Gastrocnemius medialis (tissue), 4 donors: ENCODE measurements around the gene RASAL2. TPM values are rescaled to one million over a fixed set of nuclear protein-coding genes. Genes with fewer than 3 reads are reported as not detected.

ENCODE experiments used
- ATAC-seq, 2 donors: fragments of 150-250 bp; one replicate each; pipeline ENCODE4 v1.9.1; 2016
- DNase-seq, 2 donors: peaks; one replicate each; pipeline ENCODE4 v3.0.0-alpha.2; 2019
- H3K27ac ChIP-seq, 4 donors: fragments of 200-600 bp; sonication (generic); 1 replicate in 1 of 4; 2 replicates in 3 of 4; pipeline ENCODE4 v1.5.1; 2016 to 2018; ENCODE audit warnings: mild to moderate bottlenecking in 2 of 4, moderate library complexity in 1 of 4
- H3K27me3 ChIP-seq, 3 donors: fragments of 200-600 bp; sonication (generic) in 2 of 3; 1 replicate in 1 of 3; 2 replicates in 2 of 3; pipeline versions ENCODE4 v1.5.1 to v1.6.0; 2016 to 2019; ENCODE audit warnings: mild to moderate bottlenecking in 1 of 3, moderate library complexity in 1 of 3
- H3K36me3 ChIP-seq, 2 donors: fragments of 200-600 bp; sonication (generic) in 1 of 2; one replicate each; pipeline ENCODE4 v1.5.1; 2017 to 2018
- H3K4me1 ChIP-seq, 2 donors: fragments of 200-600 bp; sonication (generic) in 1 of 2; one replicate each; pipeline ENCODE4 v1.5.1; 2016 to 2017; ENCODE audit warnings: mild to moderate bottlenecking in 2 of 2
- H3K4me3 ChIP-seq, 4 donors: fragments of 200-600 bp; sonication (generic) in 3 of 4; 1 replicate in 1 of 4; 2 replicates in 3 of 4; pipeline ENCODE4 v1.5.1; 2016 to 2019; ENCODE audit warnings: mild to moderate bottlenecking in 2 of 4
- H3K9me3 ChIP-seq, 3 donors: fragments of 200-600 bp; sonication (generic) in 2 of 3; 1 replicate in 1 of 3; 2 replicates in 2 of 3; pipeline ENCODE4 v1.5.1; 2016 to 2019
- POLR2A ChIP-seq, 2 donors: fragments of 450-650 bp; IDR thresholded peaks; one replicate each; pipeline ENCODE4 v1.6.1; 2017; ENCODE audit warnings: antibody characterized with exemption in 2 of 2, mild to moderate bottlenecking in 2 of 2, moderate library complexity in 2 of 2
- in situ Hi-C, 4 donors: fragments of 200-750 bp; cut with MboI; loops; one replicate each; pipeline versions ENCODE4 v1.15.0 to v1.8.0; 2017; ENCODE audit warnings: low sequenced_read_pairs in 4 of 4
- intact Hi-C: fragments of 100-400 bp; cut with DNase I; formaldehyde crosslinking; loops from one replicate; pipeline ENCODE4 v1.15.1; 2023; ENCODE audit warnings: low total_unique reads
- total RNA-seq, 4 donors: library from RNA; depleted of rRNA; stranded (reverse); fragments of >200 nt; gene quantifications; one replicate each; pipeline versions ENCODE4 v1.1.0 to v1.2.3, GENCODE V29; 2016
- TF ChIP-seq, protein P1 (sequence below), 5 experiments: fragments of 450-650 bp in 3 of 5; fragments of 200-600 bp in 2 of 5; sonication (generic) in 2 of 5; IDR thresholded peaks in 4 of 5; conservative IDR thresholded peaks in 1 of 5; 1 replicate in 4 of 5; 2 replicates in 1 of 5; pipeline ENCODE4 v1.5.1; 2016 to 2019; ENCODE audit warnings: antibody characterized with exemption in 5 of 5, mild to moderate bottlenecking in 3 of 5, moderate library complexity in 3 of 5

The RASAL2 gene
- total RNA-seq, 4 donors from 2014 or later: 7.6 to 13.4 (median 8.8) TPM

DNA sequence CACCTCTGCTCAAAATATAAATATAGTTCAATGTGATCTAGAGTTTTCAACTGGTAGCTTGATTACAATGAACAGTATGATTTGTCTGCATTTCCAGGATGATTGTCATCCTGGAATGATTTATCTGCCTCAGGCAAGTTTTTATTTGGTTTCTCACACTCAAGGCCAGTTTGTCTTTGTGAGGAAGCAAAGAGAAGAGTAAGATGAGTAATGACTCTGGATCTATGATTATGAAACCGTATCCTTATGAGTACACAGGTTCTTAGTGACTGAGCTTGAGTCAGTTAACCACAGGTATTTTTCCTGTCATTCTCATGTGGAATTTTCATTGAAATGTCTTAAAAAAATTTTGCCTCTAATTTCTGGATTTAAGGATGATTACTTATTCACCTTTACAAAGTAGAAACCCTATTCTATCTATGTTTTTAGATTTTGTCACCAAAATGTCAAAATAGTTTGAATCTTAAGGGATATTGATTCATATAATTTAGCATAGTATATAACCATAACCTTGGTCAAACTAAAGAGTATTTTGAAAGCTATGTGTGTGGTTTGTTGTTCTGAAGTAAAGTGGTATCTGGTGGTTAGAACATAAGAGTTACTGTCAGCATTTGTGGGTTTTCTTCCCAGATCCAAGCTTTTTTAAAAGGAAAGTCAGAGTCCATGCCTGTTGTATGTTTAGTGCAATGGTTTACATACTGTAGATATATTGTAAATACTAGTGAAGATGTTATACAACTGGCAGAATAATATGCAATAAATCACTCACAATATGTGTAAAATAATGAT lies 145.0 kb downstream of the RASAL2 start:
- in situ Hi-C loops (no loop called here), intact Hi-C loops (no loop called here)
- Histone ChIP-seq H3K9me3 (no peaks in the 10 kb centered on the region), H3K36me3 (no peaks in the 10 kb centered on the region), H3K4me3 (no peak overlapping the region), H3K4me1 (peaks cover 0 to 12% of the 10 kb centered on the region in 2 donors), H3K27me3 (no peaks in the 10 kb centered on the region), H3K27ac (no peak overlapping the region)
- DNase-seq (no peak), ATAC-seq (peak; percentile 89 to 95)
- no peak for TF ChIP-seq POLR2A (IDR thresholded peaks at IDR 0.05)
- TF ChIP-seq, protein P1, sequence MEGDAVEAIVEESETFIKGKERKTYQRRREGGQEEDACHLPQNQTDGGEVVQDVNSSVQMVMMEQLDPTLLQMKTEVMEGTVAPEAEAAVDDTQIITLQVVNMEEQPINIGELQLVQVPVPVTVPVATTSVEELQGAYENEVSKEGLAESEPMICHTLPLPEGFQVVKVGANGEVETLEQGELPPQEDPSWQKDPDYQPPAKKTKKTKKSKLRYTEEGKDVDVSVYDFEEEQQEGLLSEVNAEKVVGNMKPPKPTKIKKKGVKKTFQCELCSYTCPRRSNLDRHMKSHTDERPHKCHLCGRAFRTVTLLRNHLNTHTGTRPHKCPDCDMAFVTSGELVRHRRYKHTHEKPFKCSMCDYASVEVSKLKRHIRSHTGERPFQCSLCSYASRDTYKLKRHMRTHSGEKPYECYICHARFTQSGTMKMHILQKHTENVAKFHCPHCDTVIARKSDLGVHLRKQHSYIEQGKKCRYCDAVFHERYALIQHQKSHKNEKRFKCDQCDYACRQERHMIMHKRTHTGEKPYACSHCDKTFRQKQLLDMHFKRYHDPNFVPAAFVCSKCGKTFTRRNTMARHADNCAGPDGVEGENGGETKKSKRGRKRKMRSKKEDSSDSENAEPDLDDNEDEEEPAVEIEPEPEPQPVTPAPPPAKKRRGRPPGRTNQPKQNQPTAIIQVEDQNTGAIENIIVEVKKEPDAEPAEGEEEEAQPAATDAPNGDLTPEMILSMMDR (IDR thresholded peaks at IDR 0.05 in 4 of 5, conservative IDR thresholded peaks at IDR 0.05 in 1 of 5): no peak

DNA sequence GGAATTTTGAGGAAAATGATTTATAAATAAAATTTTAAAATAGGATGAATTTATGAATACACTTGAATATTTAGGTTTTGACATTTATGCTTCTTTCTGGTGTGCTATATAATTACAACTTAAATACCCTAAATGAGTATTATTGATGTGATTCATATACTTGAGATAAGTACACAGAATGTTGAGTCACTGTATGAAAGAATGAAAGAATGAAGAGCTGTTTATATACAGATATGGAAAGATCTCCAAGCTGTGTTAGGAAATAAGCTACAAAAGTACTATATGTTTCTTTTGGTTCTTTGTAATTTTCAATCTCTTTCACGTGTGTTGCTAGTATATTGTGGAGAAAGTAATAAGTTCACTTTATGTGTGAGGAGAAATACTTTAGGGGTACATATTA lies 147.2 kb downstream of the RASAL2 start:
- in situ Hi-C loops (no loop called here), intact Hi-C loops (no loop called here)
- Histone ChIP-seq H3K9me3 (no peaks in the 10 kb centered on the region), H3K27me3 (no peaks in the 10 kb centered on the region), H3K4me1 (peaks cover 0 to 12% of the 10 kb centered on the region in 2 donors), H3K4me3 (no peak overlapping the region), H3K27ac (no peak overlapping the region), H3K36me3 (no peaks in the 10 kb centered on the region)
- no peak for TF ChIP-seq POLR2A (IDR thresholded peaks at IDR 0.05)
- TF ChIP-seq, protein P1 (IDR thresholded peaks at IDR 0.05 in 4 of 5, conservative IDR thresholded peaks at IDR 0.05 in 1 of 5): no peak
- no peak for DNase-seq
- no peak for ATAC-seq

DNA sequence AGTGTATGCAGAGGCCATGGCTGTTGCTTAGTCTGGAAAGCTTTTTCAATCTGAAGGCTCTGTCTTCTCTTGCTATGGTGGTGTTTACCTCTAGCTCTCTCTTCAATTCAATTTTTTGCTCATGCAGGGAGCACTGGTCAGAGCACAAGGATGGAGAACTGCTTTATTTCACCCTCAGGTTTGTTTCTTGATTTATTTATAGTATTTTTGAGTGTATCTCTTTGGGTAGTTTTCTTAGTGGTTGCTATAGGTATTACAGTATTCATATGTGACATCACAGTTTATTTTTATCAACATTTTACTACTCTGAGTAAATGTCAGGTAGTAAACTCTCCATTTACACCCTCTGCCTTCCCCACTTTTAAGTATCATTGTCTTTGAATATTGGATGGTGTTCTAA lies 147.9 kb downstream of the RASAL2 start:
- Histone ChIP-seq H3K9me3 (no peaks in the 10 kb centered on the region), H3K4me1 (peaks cover 0 to 12% of the 10 kb centered on the region in 2 donors), H3K36me3 (no peaks in the 10 kb centered on the region), H3K4me3 (no peak overlapping the region), H3K27ac (no peak overlapping the region), H3K27me3 (no peaks in the 10 kb centered on the region)
- DNase-seq: no peak
- in situ Hi-C loops: no loop called here
- TF ChIP-seq, protein P1 (IDR thresholded peaks at IDR 0.05 in 4 of 5, conservative IDR thresholded peaks at IDR 0.05 in 1 of 5): no peak
- TF ChIP-seq POLR2A (IDR thresholded peaks at IDR 0.05): no peak
- intact Hi-C loops: no loop called here
- no peak for ATAC-seq

DNA sequence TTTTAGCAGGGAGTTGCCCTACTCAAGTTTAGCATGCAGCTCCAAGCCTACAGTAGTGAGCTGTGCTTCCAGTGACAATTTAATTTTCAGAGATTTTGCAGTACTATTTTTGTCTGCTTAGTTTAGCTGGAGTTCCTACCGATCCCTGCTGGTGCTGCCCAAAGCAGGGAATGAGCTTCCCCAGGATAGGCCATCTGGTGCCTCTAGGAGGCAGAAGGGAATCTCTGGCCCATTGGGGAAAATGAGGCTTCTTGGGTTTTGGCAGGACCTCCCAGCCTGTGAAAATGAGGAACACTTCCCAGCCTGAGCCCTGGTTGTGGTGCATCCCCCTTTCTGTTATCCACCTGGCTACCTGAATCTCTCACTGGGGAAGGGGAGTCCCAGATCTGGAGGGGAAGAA lies 149.2 kb downstream of the RASAL2 start:
- Histone ChIP-seq H3K4me1 (peaks cover 0 to 12% of the 10 kb centered on the region in 2 donors), H3K9me3 (peaks cover 0 to under 1% (median 0%) of the 10 kb centered on the region in 3 donors), H3K4me3 (no peak overlapping the region), H3K27me3 (no peaks in the 10 kb centered on the region), H3K27ac (no peak overlapping the region), H3K36me3 (no peaks in the 10 kb centered on the region)
- intact Hi-C loops: no loop called here
- in situ Hi-C loops: no loop called here
- DNase-seq (no peak), ATAC-seq (no peak)
- TF ChIP-seq, protein P1 (IDR thresholded peaks at IDR 0.05 in 4 of 5, conservative IDR thresholded peaks at IDR 0.05 in 1 of 5): no peak
- TF ChIP-seq POLR2A (IDR thresholded peaks at IDR 0.05): no peak
